Neural progenitor cell (in vitro differentiated cells): Measurements from ENCODE around the gene NDUFA13. TPM values are rescaled to one million over a fixed set of nuclear protein-coding genes. Genes with fewer than 3 reads are reported as not detected.

ENCODE experiments used
- DNase-seq: peaks from one replicate; pipeline ENCODE4 v3.0.0-alpha.2; 2016; ENCODE audit warnings: low spot score
- H2AFZ ChIP-seq: fragments of 200-600 bp; sonication (generic); replicated peaks from 2 replicates; pipeline ENCODE4 v1.6.1; 2016; ENCODE audit warnings: antibody characterized with exemption
- H3F3A ChIP-seq: fragments of 200-600 bp; sonication (generic); 2 replicates; pipeline ENCODE4 v1.6.1; 2016; ENCODE audit warnings: antibody characterized with exemption, low read depth
- H3K27ac ChIP-seq: fragments of 200-600 bp; sonication (generic); 2 replicates; pipeline ENCODE4 v1.5.1; 2016; ENCODE audit warnings: mild to moderate bottlenecking
- H3K27me3 ChIP-seq: fragments of 200-600 bp; sonication (generic); 2 replicates; pipeline ENCODE4 v1.6.1; 2016; ENCODE audit warnings: mild to moderate bottlenecking, moderate library complexity
- H3K36me3 ChIP-seq: fragments of 200-600 bp; sonication (generic); 2 replicates; pipeline ENCODE4 v1.5.1; 2016
- H3K4me1 ChIP-seq: fragments of 200-600 bp; sonication (generic); 2 replicates; pipeline ENCODE4 v1.6.1; 2016; ENCODE audit warnings: mixed run types
- H3K4me2 ChIP-seq: fragments of 200-600 bp; sonication (generic); 2 replicates; pipeline ENCODE4 v1.6.1; 2016
- H3K4me3 ChIP-seq: fragments of 200-600 bp; sonication (generic); 2 replicates; pipeline ENCODE4 v1.5.1; 2016
- H3K79me2 ChIP-seq: fragments of 200-600 bp; sonication (generic); 2 replicates; pipeline ENCODE4 v1.6.1; 2016; ENCODE audit warnings: low read depth
- H3K9ac ChIP-seq: fragments of 200-600 bp; sonication (generic); 2 replicates; pipeline ENCODE4 v1.6.1; 2016
- H3K9me3 ChIP-seq: fragments of 200-600 bp; sonication (generic); 2 replicates; pipeline ENCODE4 v1.5.1; 2016; ENCODE audit warnings: low read depth
- H4K20me1 ChIP-seq: fragments of 200-600 bp; sonication (generic); 2 replicates; pipeline ENCODE4 v1.6.1; 2016; ENCODE audit warnings: low read depth
- H3K27ac Mint-ChIP-seq: 3 replicates; pipeline ENCODE4 v1.8.0; 2021; ENCODE audit warnings: mixed read lengths
- H3K27me3 Mint-ChIP-seq: 2 replicates; pipeline ENCODE4 v1.8.0; 2022; ENCODE audit warnings: low read depth, mild to moderate bottlenecking, inconsistent platforms, moderate library complexity, mixed read lengths; ENCODE audit not compliant: insufficient read depth
- H3K36me3 Mint-ChIP-seq: 3 replicates; pipeline ENCODE4 v1.8.0; 2021; ENCODE audit warnings: mixed read lengths
- H3K4me1 Mint-ChIP-seq: 3 replicates; pipeline ENCODE4 v1.8.0; 2021; ENCODE audit warnings: mixed read lengths
- H3K4me3 Mint-ChIP-seq: 3 replicates; pipeline ENCODE4 v1.8.0; 2021; ENCODE audit warnings: mild to moderate bottlenecking, moderate library complexity, mixed read lengths
- H3K9me3 Mint-ChIP-seq: 3 replicates; pipeline ENCODE4 v1.8.0; 2020; ENCODE audit warnings: mixed read lengths
- CTCF ChIP-seq: fragments of 200-600 bp; sonication (generic); IDR thresholded peaks from 2 replicates; pipeline ENCODE4 v1.5.1; 2017; ENCODE audit warnings: antibody characterized with exemption, mild to moderate bottlenecking
- EZH2 ChIP-seq: fragments of 200-600 bp; sonication (generic); IDR thresholded peaks from 2 replicates; pipeline ENCODE4 v1.6.1; 2017; ENCODE audit warnings: antibody characterized with exemption, mild to moderate bottlenecking, moderate library complexity
- EZH2phosphoT487 ChIP-seq: fragments of 200-600 bp; sonication (generic); IDR thresholded peaks from 2 replicates; pipeline ENCODE4 v1.6.1; 2017; ENCODE audit warnings: antibody characterized with exemption
- total RNA-seq: library from RNA; depleted of rRNA; stranded (reverse); fragments of >200 nt; gene quantifications from 2 replicates; pipeline ENCODE4 v1.2.3, GENCODE V29; 2015; ENCODE audit warnings: low replicate concordance

Gene NDUFA13
- total RNA-seq, 1 donor from 2014 or later, result 78.6 TPM

GRCh38 chr19:19535311-19536191 is 19.5 kb downstream of the NDUFA13 start:
- Histone ChIP-seq H3K4me3 (no peak overlapping the region), H3K36me3 (no peaks in the 10 kb centered on the region), H3K27ac (no peak overlapping the region), H2AFZ (no peak overlapping the region), H3K9me3 (no peaks in the 10 kb centered on the region), H3K4me2 (no peak overlapping the region), H3K4me1 (no peaks in the 10 kb centered on the region), H3K9ac (no peak overlapping the region), H4K20me1 (peaks cover 24% of the 10 kb centered on the region), H3K27me3 (peaks cover 33% of the 10 kb centered on the region), H3K79me2 (no peaks in the 10 kb centered on the region), H3F3A (peaks cover 23% of the 10 kb centered on the region)
- H3K4me3 Mint-ChIP-seq, result peak overlapping the region; percentile 64
- TF ChIP-seq CTCF, result no peak
- TF ChIP-seq EZH2, result no peak
- TF ChIP-seq EZH2phosphoT487, result no peak
- no peak for DNase-seq
- H3K4me1 Mint-ChIP-seq, result peaks cover 18% of the 10 kb centered on the region
- no peaks in the 10 kb centered on the region for H3K9me3 Mint-ChIP-seq
- peaks cover 18% of the 10 kb centered on the region for H3K27me3 Mint-ChIP-seq
- H3K27ac Mint-ChIP-seq, result no peak overlapping the region
- peaks cover 5% of the 10 kb centered on the region for H3K36me3 Mint-ChIP-seq

DNA sequence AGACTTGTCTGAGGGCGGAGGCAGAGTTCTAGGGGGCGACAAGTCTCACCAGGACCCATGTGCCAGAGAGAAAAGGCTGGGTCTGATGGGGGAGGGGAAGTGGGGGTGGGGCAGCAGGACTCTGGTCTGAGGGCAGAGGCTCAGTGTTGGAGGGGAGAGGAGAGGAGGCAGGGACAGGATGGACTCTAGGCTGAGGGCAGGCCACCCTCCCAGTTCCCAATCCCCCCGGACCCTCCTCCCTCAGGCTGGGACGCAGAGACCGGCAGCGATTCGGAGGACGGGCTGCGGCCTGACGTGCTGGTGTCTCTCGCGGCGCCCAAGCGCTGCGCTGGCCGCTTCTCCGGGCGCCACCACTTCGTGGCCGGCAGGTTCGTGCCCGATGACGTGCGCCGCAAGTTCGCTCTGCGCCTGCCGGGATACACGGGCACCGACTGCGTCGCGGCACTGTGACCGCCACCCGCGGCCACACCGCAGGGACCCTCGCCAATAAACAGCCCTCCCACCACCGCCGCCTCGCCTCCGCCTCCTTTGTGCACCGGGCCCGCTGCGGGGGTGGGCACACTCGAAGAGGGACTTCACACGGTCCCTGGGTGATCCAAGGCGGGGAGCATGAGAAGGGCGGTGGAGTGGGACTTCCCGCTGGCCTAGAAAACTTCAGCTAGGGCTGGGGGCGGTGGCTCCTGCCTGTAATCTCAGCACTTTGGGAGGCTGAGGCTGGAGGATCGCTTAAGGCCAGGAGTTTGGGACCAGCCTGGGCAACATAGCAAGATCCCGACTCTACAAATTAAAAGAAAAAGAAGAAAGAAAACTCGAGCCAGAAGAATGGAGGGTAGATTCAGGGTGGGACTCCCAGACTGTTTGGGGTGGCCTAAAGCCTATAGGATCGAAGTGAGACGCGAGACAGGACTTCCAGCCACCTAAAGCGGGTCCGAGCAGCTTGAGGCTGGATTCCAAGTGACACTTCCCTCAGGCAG is 21.3 kb downstream of the NDUFA13 start:
- H3K4me3 Mint-ChIP-seq, result peak overlapping the region; percentile 72
- peaks cover 13% of the 10 kb centered on the region for H3K27me3 Mint-ChIP-seq
- Histone ChIP-seq H3K4me1 (no peaks in the 10 kb centered on the region), H3K9ac (no peak overlapping the region), H3K4me2 (peak overlapping the region; percentile 79), H3K9me3 (no peaks in the 10 kb centered on the region), H3K27me3 (peaks cover 48% of the 10 kb centered on the region), H2AFZ (no peak overlapping the region), H3K79me2 (no peaks in the 10 kb centered on the region), H3K27ac (no peak overlapping the region), H4K20me1 (peaks cover 15% of the 10 kb centered on the region), H3K4me3 (peak overlapping the region; percentile 56), H3F3A (peaks cover 13% of the 10 kb centered on the region), H3K36me3 (no peaks in the 10 kb centered on the region)
- peaks cover 2% of the 10 kb centered on the region for H3K36me3 Mint-ChIP-seq
- peaks cover 12% of the 10 kb centered on the region for H3K4me1 Mint-ChIP-seq
- no peaks in the 10 kb centered on the region for H3K9me3 Mint-ChIP-seq
- H3K27ac Mint-ChIP-seq, result peak overlapping the region; percentile 57
- DNase-seq, result no peak
- no peak for TF ChIP-seq EZH2phosphoT487
- TF ChIP-seq EZH2, result no peak
- TF ChIP-seq CTCF, result no peak

DNA sequence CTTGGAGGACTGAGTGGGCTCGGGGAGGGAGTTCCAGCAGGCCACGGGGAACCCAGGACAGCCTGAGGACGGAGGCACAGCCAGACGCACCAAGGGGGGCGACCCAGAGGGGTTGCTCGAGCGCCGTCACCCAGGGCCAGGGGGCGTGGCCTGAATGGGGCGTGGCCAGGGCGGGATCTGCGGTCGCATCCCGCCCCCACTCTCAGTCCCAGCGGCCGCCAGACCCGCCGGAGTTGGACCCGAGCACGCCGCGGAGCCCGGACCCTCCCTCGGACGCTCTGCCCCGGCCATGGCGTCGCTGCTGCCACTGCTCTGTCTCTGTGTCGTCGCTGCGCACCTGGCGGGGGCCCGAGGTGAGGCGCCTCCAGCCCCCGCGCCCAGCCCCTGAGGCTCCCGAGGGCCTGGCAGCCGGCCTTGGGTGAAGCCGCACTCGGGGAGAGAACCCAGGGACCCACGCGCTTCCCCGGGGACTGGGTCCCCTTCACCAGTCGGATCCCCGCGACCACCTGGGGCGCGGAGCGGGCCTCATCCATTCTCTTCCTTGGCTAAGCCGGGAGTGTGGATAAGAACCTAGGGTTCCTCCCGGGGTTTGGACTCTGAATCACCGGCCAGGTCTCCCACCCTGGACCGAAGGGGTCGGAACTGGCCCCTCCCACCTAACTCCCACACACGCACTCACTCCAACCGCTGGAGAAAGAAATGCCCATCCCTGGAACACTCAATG is 22.2 kb downstream of the NDUFA13 start, which contains the start of gene CILP2:
Gene CILP2 (plus strand): TSS at position 205 of the 724 bp plus-strand sequence. CDS start 85 bp downstream, at position 290.
- H3K4me3 Mint-ChIP-seq, result peak within 1 kb of the TSS; percentile 79
- H3K9me3 Mint-ChIP-seq, result no peaks in the 10 kb centered on the region
- H3K9ac ChIP-seq, result no peak within 1 kb of the TSS
- no peak for TF ChIP-seq CTCF
- TF ChIP-seq EZH2, result peak; percentile 50
- peak; percentile 24 for TF ChIP-seq EZH2phosphoT487
- peak; percentile 86 for DNase-seq
- no peaks in the 10 kb centered on the region for H3K79me2 ChIP-seq
- H3K27me3 Mint-ChIP-seq, result peaks cover 13% of the 10 kb centered on the region
- no peak within 1 kb of the TSS for H3K27ac Mint-ChIP-seq
- peaks cover 7% of the 10 kb centered on the region for H4K20me1 ChIP-seq
- H3K36me3 Mint-ChIP-seq, result peaks cover 2% of the 10 kb centered on the region
- no peak within 1 kb of the TSS for H3K27ac ChIP-seq
- no peaks in the 10 kb centered on the region for H3K9me3 ChIP-seq
- no peaks in the 10 kb centered on the region for H3K36me3 ChIP-seq
- H3K4me1 ChIP-seq, result no peaks in the 10 kb centered on the region
- H3F3A ChIP-seq, result peaks cover 13% of the 10 kb centered on the region
- peaks cover 12% of the 10 kb centered on the region for H3K4me1 Mint-ChIP-seq
- H3K4me2 ChIP-seq, result peak within 1 kb of the TSS; percentile 79
- peaks cover 48% of the 10 kb centered on the region for H3K27me3 ChIP-seq
- peak within 1 kb of the TSS; percentile 56 for H3K4me3 ChIP-seq
- H2AFZ ChIP-seq, result no peak within 1 kb of the TSS
